GM19238 (cell line): ENCODE data around the gene PHF11.
"Not testable (repeated sequence)": the region's sequence is repeated elsewhere in the genome, so short reads cannot be mapped to it uniquely, and the experiment has no call there.

Source experiments
- DNase-seq: peaks from one replicate; pipeline ENCODE4 v3.0.0; 2011; ENCODE audit warnings: low spot score; ENCODE audit not compliant: insufficient read length

Gene PHF11

DNA sequence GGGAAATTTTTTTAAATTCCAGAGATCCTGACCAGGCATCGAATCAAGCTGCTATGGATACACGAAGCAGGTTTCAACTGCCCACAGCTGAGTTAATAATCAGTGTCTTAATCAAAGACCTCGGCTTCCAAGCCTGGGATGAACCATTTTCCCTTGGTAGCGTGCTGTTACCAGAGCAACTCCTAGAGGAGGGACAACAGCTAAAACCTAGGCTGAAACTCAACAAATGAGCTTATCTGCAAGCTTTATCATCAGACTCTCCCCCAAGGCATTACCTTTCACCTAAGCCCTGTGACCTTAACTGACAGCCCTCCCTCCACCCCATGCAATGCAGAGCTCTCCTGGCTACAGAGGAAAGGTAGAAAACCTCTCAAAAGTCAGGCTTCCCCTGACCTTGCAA lies 49.9 kb downstream of the PHF11 start:
- no peak for DNase-seq

DNA sequence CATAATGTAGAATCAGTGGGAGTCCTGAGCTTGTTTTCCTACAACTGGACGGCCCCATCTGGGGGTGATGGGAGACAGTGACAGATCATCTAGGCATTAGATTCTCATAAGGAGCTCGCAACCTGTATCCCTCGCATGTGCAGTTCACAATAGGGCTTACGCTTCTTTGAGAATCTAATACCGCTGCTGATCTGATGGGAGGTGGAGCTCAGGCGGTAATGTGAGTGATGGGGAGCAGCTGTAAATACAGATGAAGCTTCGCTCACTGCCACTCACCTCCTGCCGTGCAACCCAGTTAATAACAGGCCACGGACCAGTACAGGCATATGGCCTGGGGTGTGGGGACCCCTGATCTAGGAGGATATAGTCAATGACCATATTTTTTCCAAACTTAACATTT lies 50.8 kb downstream of the PHF11 start:
- no peak for DNase-seq

DNA sequence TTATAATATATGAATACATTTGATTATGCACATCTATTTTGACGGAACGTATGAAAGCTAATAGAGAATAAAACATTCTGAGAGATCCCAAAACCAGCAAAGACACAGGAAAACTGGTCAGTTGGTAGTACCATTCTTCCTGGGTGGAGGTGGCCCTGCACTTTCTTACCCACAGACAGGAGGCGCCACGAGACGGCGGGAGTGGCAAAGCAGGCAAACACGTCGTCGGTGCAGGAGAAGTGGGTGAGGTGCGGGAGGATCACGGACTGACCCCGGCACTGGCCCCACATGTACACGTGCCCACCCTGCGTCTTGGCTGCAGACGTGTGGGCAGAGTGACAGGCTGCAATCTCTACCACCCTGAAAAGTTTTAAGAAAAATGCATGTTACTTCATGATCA lies 53.5 kb downstream of the PHF11 start:
- DNase-seq = no peak

DNA sequence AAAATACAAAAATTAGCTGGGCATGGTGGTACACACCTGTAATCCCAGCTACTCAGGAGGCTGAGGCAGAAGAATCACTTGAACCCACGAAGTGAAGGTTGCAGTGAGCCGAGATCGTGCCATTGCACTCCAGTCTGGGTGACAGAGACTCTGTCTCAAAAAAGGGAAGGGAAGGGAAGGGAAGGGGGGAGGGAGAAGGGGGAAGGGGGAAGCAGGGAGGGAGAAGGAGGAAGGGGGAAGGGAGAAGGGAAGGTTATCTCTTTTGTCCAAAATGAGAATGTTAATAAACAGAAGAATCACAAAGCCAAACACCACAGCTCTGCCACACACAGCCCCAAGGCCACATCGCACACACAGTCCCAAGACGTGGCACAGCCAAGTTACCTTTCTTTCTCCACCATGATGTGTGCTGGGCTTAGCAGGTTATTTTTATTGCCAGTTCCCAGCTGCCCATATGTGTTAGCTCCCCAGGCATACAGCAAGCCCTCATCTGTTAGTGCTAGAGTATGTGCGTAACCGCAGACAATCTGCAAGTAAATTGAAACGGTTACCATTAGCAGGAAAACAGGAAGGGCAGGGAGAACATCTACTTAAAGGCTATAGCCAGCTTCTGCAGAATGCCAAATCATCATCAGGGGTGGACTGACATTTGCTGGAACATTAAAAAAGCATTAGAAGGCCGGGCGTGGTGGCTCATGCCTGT lies 55.3 kb downstream of the PHF11 start:
- no peak for DNase-seq

DNA sequence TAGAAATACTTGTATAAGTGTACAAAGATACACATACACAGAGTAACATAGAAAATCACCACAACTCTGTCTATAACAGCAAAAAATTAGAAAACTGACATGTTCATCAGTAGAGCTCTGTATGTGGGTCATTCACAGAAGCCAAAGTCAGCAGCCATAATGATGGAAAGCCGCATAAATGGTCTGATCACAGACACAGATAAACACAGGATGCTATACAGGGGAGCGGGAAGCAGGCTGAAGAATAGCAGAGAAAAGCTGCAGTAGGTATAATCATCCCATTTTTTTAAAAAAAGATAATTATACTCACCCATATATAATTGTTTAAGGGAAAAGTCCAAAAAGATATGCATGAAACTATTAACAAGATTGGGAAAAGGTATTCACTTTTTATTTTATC lies 58.1 kb downstream of the PHF11 start:
- DNase-seq = no peak

DNA sequence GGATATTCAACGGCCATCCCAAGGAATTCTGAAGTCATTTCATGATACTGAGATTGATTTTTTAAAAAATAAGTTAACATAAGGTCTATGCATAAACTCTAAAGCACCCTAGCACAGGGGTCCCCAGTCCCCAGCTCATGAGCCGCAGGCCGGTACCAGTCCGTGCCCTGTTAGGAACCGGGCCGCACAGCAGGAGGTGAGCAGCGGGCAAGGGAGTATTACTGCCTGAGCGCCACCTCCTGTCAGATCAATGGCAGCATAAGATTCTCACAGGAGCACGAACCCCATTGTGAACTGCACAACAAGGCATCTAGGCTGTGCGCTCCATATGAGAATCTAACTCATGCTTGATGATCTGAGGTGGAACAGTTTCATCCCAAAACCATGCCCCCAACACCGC lies 58.6 kb downstream of the PHF11 start:
- DNase-seq = no peak

DNA sequence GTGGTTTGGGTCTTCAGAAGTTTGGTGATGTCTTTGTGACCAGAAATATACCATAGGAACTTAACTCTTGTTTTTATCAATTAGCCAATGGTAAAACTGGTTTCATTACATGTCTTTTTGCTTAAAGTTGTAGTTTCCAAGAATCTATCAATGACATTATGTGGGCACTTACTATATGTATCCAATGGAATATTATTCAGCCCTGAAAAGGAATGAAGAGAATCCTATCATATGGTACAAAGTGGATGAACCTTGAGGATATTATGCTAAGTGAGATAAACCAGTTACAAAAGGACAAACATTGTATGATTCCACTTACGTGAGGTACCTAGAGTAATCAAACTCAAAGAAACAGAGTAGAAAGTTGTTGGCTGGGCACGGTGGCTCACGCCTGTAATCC lies 63.3 kb downstream of the PHF11 start:
- no peak for DNase-seq

DNA sequence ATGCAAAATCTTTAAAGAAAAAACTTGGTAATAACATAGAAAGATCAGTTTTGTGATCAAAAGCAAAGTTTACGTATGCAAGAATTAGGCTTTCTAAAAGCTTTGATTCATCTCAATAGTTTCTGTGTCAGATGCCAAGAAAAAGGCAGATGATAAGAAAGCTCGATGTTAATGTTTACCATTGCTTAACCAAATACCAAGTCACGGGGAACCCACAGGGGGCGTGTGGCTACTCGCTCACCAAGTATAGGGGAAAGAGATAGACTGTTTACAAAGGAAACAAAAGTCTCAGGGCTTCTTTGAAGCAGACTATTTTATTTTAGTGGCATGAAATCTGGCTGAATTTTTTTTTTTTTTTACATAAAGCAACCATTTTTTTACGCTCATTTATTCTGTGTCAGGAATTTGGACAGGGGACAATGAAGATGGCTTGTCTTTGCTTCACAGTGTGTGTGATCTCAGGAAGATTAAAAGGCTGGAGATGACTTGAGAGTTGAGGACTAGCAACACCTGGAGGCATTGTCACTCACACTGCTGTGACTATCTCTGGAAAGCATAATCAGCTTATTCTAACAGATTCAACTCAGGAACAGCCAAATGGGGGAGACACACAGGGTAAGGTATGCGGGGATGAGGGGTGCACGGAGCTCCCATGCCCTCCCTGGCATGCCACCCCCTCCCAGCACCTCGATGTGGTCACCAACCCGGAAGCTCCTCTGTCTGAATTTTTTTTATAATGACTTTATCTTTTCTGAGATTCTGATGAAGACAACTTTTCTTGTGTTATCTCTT lies 64.7 kb downstream of the PHF11 start:
- DNase-seq = no peak

DNA sequence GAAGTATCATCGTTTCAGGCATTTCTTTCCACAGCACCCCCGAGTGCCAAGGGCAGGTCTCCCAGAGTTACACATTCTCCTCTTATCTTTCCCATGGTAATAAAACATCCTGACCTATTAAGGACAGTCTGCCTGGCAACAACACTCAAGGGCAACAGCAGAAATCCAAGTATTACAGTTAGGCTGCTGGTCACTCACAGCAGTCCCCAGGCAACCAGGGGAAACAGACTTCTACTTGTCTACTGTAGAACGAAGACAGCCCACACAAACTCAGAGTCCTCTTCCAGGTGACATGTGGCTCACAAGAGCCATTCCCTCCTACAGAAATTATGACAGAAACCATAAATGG lies 65.3 kb downstream of the PHF11 start:
- DNase-seq = no peak

DNA sequence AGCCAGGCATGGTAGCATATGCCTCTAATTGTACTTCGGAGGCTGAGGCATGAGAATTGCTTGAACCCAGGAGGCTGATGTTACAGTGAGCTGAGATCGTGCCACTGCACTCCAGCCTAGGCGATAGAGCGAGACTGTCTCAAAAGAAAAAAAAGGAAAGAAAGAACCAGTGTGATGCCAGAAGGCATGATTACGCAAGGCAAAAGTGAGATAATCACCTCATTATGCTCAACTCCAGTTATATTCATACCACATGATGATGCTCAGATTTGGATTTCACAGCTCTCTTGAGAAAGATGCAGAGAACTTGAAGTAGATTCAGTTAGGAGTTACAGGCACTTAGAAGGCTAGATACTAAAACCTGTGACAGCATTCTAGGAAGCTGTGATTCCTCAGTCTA lies 67.8 kb downstream of the PHF11 start:
- DNase-seq = no peak

DNA sequence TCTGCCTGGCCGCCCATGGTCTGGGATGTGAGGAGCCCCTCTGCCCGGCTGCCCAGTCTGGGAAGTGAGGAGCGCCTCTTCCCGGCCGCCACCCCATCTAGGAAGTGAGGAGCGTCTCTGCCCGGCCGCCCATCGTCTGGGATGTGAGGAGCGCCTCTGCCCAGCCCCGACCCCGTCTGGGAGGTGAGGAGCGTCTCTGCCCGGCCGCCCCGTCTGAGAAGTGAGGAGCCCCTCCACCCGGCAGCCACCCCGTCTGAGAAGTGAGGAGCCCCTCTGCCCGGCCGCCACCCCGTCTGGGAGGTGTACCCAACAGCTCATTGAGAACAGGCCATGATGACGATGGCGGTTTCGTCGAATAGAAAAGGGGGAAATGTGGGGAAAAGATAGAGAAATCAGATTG lies 69.7 kb downstream of the PHF11 start:
- not testable (repeated sequence) for DNase-seq

DNA sequence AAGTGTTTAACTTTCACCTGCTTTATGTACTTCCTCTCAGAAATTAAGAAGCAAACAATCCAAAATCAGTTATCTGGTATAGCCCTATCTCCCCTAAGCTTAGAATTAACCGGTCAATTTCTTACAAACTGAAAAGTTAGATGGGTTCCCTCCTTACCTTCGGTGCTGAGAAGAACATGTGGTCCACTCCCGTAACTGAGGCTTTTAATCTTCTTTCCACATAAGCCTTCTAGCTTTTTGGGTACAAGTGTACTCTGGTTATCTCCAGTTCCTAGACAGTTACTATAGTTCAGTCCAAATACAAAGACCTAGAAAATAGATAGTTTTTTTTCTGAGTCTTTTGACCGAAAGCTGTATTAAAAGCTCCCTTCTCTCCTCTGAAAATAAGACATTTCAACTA lies 70.7 kb downstream of the PHF11 start:
- DNase-seq = no peak

DNA sequence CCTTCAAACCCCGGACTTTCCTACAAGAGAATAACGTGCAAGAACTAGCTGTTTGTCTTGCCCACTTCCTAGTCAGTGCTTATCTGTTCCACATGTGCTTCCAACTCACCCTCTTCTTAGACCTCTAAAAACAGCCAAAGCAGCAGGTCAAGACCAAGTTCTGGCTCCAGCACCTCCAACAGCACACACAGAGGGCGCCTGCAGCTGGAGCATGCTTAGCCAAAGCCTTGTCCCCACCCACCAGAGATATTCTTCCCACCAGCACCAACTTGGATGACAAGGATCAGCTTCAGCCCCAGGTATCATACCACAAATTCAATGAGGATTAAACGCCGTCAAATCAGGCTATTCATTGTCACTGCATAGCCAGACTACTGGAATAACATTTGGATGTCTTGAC lies 71.7 kb downstream of the PHF11 start:
- DNase-seq = no peak

DNA sequence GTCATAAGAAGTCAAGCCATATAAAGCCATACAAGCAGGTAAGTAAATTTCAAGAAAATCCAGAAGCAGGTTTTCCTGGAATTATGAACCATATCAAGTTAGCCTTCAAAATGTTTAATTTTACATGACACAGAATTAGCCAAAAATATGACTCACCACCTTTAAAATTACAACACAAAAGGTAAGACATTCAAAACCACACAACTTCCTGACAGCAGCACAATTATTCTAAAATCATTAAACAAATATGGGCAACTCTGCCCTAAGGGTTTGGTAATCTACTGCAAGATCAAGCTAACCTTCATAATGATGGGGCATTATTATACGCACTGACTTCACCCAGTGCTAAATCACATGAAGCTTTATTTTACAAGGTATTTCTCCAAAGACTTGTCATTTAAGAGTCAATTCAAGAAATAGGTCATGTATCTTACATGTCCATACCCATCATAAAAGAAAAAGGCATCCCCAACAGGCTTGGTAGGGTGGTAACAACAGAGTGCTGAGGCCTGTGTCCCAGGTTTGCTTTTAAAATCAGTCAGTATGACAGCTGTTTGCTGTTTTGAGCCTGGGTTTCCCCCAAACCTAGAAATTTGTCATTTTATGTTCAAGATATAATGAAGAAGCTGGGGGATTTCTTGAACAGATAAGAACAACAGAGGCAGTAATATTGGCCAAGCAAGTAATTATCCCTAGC lies 74.4 kb downstream of the PHF11 start:
- no peak for DNase-seq

DNA sequence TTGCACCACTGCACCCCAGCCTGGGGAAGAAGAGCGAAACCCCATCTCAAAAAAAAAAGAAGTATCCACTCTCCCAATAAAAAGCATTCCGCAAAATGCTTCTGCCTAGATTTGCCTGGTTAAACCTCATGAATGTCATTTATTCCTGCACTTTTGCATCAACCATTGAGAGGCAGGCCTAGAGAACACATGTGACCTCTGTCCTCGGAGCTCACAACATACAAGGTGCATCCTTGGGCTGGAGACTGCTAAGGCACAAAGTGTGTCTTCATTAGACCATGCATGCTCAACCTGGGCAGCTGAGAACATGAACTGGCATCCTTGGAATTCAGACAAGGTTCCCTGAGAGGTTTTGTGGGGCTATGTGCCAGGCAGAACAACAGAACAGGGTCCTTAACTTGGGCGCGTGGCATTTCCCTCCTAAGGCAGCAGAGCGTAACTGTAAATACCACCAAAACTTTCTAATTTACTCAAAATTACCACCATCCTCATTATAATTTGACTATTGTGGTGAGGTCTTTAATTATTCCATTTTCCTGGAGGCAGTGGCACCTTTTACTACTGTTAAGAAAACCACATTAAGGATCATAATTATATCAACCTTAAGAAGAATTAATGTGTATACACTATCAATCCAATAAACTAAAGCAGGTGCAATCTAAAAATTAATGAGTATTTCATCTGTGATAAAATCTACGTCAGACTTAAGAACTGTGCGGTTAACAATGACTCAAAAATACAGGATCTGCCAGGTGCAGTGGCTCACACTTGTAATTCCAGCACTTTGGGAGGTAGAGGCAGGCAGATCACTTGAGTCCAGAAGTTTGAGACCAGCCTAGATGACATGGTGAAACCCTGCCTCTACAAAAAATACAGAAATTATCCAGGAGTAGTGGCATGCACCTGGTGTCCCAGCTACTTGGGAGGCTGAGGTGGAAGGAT lies 75.8 kb downstream of the PHF11 start:
- DNase-seq = no peak
